H1 (cell line): ENCODE measurements around the gene RUFY4.
A peak's percentile ranks its signal among the peaks of the same experiment; 100 is the strongest.

Experiments
- CTCF ChIP-seq, 3 experiments: IDR thresholded peaks; 1 replicate in 2 of 3; 2 replicates in 1 of 3; pipeline versions ENCODE4 v1.5.1 to v1.6.1; 2011; ENCODE audit warnings: low read length in 3 of 3, mild to moderate bottlenecking in 3 of 3, inconsistent platforms in 2 of 3, low read depth in 1 of 3, moderate library complexity in 1 of 3; ENCODE audit not compliant: insufficient read depth in 1 of 3; ENCODE audit errors: control extremely low read depth in 1 of 3
- HDAC2 ChIP-seq, 2 experiments: fragments of 300-600 bp in 1 of 2; sonication (generic) in 1 of 2; IDR thresholded peaks; 2 replicates each; pipeline ENCODE4 v1.6.1; 2011 to 2012; ENCODE audit warnings: low read depth in 2 of 2, low read length in 2 of 2, mild to moderate bottlenecking in 2 of 2, moderate library complexity in 2 of 2, borderline replicate concordance in 1 of 2, inconsistent platforms in 1 of 2
- HDAC6 ChIP-seq: IDR thresholded peaks from one replicate; pipeline ENCODE4 v1.7.1; 2012; ENCODE audit warnings: low read depth, mild to moderate bottlenecking, inconsistent platforms, low read length, moderate library complexity
- POLR2A ChIP-seq, 2 experiments: IDR thresholded peaks; 1 replicate in 1 of 2; 2 replicates in 1 of 2; pipeline ENCODE4 v1.6.1; 2011; ENCODE audit warnings: low read depth in 2 of 2, low read length in 2 of 2, mild to moderate bottlenecking in 2 of 2; ENCODE audit errors: control extremely low read depth in 1 of 2
- RAD21 ChIP-seq, 2 experiments: IDR thresholded peaks in 1 of 2; conservative IDR thresholded peaks in 1 of 2; 2 replicates each; pipeline ENCODE4 v1.6.1; 2011; ENCODE audit warnings: low read depth in 2 of 2, low read length in 2 of 2, improper control_type of control experiment in 1 of 2, inconsistent platforms in 1 of 2, mild to moderate bottlenecking in 1 of 2, moderate library complexity in 1 of 2
- SIN3A ChIP-seq, 2 experiments: IDR thresholded peaks in 1 of 2; conservative IDR thresholded peaks in 1 of 2; 2 replicates each; pipeline ENCODE4 v1.6.1; 2011 to 2012; ENCODE audit warnings: low read length in 2 of 2, improper control_type of control experiment in 1 of 2, low read depth in 1 of 2, mild to moderate bottlenecking in 1 of 2
- TF ChIP-seq, protein P1 (sequence below): IDR thresholded peaks from 2 replicates; pipeline ENCODE4 v1.6.1; 2011; ENCODE audit warnings: low read depth, mild to moderate bottlenecking, low read length; ENCODE audit not compliant: insufficient read depth

DNA sequence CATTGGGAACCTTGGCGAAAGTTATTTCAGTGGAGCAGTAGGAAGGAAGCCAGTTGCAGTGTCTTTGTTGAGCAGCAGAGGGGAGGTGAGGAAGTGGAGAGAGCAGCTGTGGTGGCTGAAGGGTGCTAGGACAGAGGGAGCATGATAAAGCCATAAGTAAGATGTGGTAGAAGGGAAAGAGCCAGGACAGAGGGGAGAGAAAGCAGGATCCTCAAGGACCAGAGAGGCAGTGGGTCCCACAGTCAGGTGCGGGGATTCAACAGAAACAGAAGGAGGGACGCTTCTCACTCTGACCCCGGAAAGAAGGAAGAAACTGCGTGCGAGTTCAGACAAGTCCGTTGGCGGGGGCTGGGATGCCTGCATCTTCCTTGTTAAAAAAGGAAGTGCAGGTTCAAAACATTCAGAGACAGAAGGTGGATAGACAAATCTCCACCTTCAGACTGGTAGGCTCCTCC is 56.6 kb downstream of the RUFY4 start, which contains the start of gene CXCR2:
- TF ChIP-seq CTCF (IDR thresholded peaks at IDR 0.05; ENCODE audit: control extremely low read depth in 1 of 3, insufficient read depth in 1 of 3, low read depth in 1 of 3, low read length in 3 of 3): peak in 2 of 3 experiments; percentile 7 to 8; a peak in 2 of 4 replicates
- TF ChIP-seq RAD21 (IDR thresholded peaks at IDR 0.05 in 1 of 2, conservative IDR thresholded peaks at IDR 0.05 in 1 of 2; ENCODE audit: low read depth in 2 of 2, low read length in 2 of 2): no peak
- no peak for TF ChIP-seq HDAC6
- no peak for TF ChIP-seq POLR2A (IDR thresholded peaks at IDR 0.05; ENCODE audit: control extremely low read depth in 1 of 2, low read depth in 2 of 2, low read length in 2 of 2)
- no peak for TF ChIP-seq HDAC2 (IDR thresholded peaks at IDR 0.05; ENCODE audit: borderline replicate concordance in 1 of 2, low read depth in 2 of 2, low read length in 2 of 2)
- TF ChIP-seq, protein P1, sequence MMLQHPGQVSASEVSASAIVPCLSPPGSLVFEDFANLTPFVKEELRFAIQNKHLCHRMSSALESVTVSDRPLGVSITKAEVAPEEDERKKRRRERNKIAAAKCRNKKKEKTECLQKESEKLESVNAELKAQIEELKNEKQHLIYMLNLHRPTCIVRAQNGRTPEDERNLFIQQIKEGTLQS: no peak
- TF ChIP-seq SIN3A (conservative IDR thresholded peaks at IDR 0.05 in 1 of 2, IDR thresholded peaks at IDR 0.05 in 1 of 2; ENCODE audit: low read depth in 1 of 2, low read length in 2 of 2): no peak
